Measurements from ENCODE around the gene WNK4. TPM values are rescaled to one million over a fixed set of nuclear protein-coding genes. Genes with fewer than 3 reads are reported as not detected.

Gene WNK4
- total RNA-seq, 2 experiments from 2014 or later, result 0.42 to 0.74 TPM

- intact Hi-C loops (cut with DNase I, micrococcal nuclease), result loop anchor here in 1 of 2 experiments (5.0 kb wide), 1 partner anchor 36 kb away; the partner anchor contains the start of gene PSME3
Measured at GRCh38 chr17:42796066-42796758, 15.8 kb downstream of the WNK4 start.

GRCh38 chr17:42797067-42798007 lies 16.9 kb downstream of the WNK4 start:
- Mint-ChIP-seq H3K36me3 (ENCODE audit: low read depth) (peaks cover 11% of the 10 kb centered on the region), H3K4me1 (ENCODE audit: low read depth) (peaks cover 19% of the 10 kb centered on the region), H3K4me3 (peak overlapping the region; percentile 92), H3K9me3 (no peaks in the 10 kb centered on the region), H3K27me3 (no peaks in the 10 kb centered on the region), H3K27ac (no peak overlapping the region)
- ATAC-seq (ENCODE audit: poor library complexity) (no peak), DNase-seq (no peak)
- Histone ChIP-seq H3K4me3 (ENCODE audit: low read length) (peak overlapping the region; percentile 92), H3K4me1 (ENCODE audit: insufficient read depth, low read length) (peaks cover 30% of the 10 kb centered on the region), H3K27ac (ENCODE audit: low read depth in 1 of 2, low read length in 2 of 2) (no peak overlapping the region), H3K36me3 (ENCODE audit: insufficient read depth, low read length) (peaks cover 4% of the 10 kb centered on the region), H3K9me3 (ENCODE audit: control insufficient read depth in 1 of 2, insufficient read depth in 1 of 2, low read length in 2 of 2) (no peaks in the 10 kb centered on the region), H3K27me3 (ENCODE audit: control insufficient read depth in 1 of 2, insufficient read depth in 2 of 2, low read length in 2 of 2) (no peaks in the 10 kb centered on the region)
- intact Hi-C loops (cut with DNase I, micrococcal nuclease), result loop anchor here in 1 of 2 experiments (2.0 to 5.0 kb wide), 2 partner anchors 23 to 35 kb away; partner anchors contain the start of gene PSME3
- TF ChIP-seq CTCF (IDR thresholded peaks at IDR 0.05), result no peak
- CTCF ChIA-PET, result no interaction called here
- POLR2A ChIA-PET, result interaction anchor here (1.1 to 2.3 kb wide), 5 partner anchors 17 to 409 kb away, joined by 3 to 9 read pairs (median 4); partner anchors contain the start of genes BECN1, RETREG3, RPL27 and STAT3

More at GRCh38 chr17:42796066-42796758, 15.8 kb downstream of the WNK4 start:
- no peak for TF ChIP-seq CTCF (IDR thresholded peaks at IDR 0.05)
- Histone ChIP-seq H3K36me3 (ENCODE audit: insufficient read depth, low read length) (peaks cover 4% of the 10 kb centered on the region), H3K27me3 (ENCODE audit: control insufficient read depth in 1 of 2, insufficient read depth in 2 of 2, low read length in 2 of 2) (no peaks in the 10 kb centered on the region), H3K4me3 (ENCODE audit: low read length) (no peak overlapping the region), H3K4me1 (ENCODE audit: insufficient read depth, low read length) (peaks cover 30% of the 10 kb centered on the region), H3K9me3 (ENCODE audit: control insufficient read depth in 1 of 2, insufficient read depth in 1 of 2, low read length in 2 of 2) (no peaks in the 10 kb centered on the region), H3K27ac (ENCODE audit: low read depth in 1 of 2, low read length in 2 of 2) (no peak overlapping the region)
- DNase-seq, result no peak
- no peaks in the 10 kb centered on the region for H3K27me3 Mint-ChIP-seq
- ChIA-PET CTCF (no interaction called here), POLR2A (interaction anchor here (1.1 kb wide), 1 partner anchor 23 kb away, joined by 4 read pairs; the partner anchor contains the start of gene VPS25)
- peaks cover 19% of the 10 kb centered on the region for H3K4me1 Mint-ChIP-seq (ENCODE audit: low read depth)
- peak overlapping the region; percentile 15 for H3K4me3 Mint-ChIP-seq
- no peak overlapping the region for H3K27ac Mint-ChIP-seq
- no peak for ATAC-seq (ENCODE audit: poor library complexity)
- H3K36me3 Mint-ChIP-seq (ENCODE audit: low read depth), result peaks cover 11% of the 10 kb centered on the region
- H3K9me3 Mint-ChIP-seq, result no peaks in the 10 kb centered on the region

GRCh38 chr17:42798011-42798382 lies 17.6 kb downstream of the WNK4 start:
- H3K9me3 Mint-ChIP-seq, result no peaks in the 10 kb centered on the region
- no peak for ATAC-seq (ENCODE audit: poor library complexity)
- intact Hi-C loops (cut with DNase I, micrococcal nuclease), result loop anchor here in 1 of 2 experiments (2.0 to 5.0 kb wide), 2 partner anchors 23 to 34 kb away; partner anchors contain the start of gene PSME3
- TF ChIP-seq CTCF (IDR thresholded peaks at IDR 0.05), result no peak
- Histone ChIP-seq H3K4me3 (ENCODE audit: low read length) (peak overlapping the region; percentile 92), H3K9me3 (ENCODE audit: control insufficient read depth in 1 of 2, insufficient read depth in 1 of 2, low read length in 2 of 2) (no peaks in the 10 kb centered on the region), H3K27me3 (ENCODE audit: control insufficient read depth in 1 of 2, insufficient read depth in 2 of 2, low read length in 2 of 2) (no peaks in the 10 kb centered on the region), H3K4me1 (ENCODE audit: insufficient read depth, low read length) (peaks cover 30% of the 10 kb centered on the region), H3K27ac (ENCODE audit: low read depth in 1 of 2, low read length in 2 of 2) (no peak overlapping the region), H3K36me3 (ENCODE audit: insufficient read depth, low read length) (peaks cover 4% of the 10 kb centered on the region)
- peak overlapping the region; percentile 63 for H3K27ac Mint-ChIP-seq
- DNase-seq, result no peak
- CTCF ChIA-PET, result interaction anchor here (1.0 to 1.1 kb wide), 2 partner anchors 22 to 26 kb away, joined by 4 to 5 read pairs; partner anchors contain the start of gene BECN1
- peaks cover 11% of the 10 kb centered on the region for H3K36me3 Mint-ChIP-seq (ENCODE audit: low read depth)
- H3K4me1 Mint-ChIP-seq (ENCODE audit: low read depth), result peaks cover 19% of the 10 kb centered on the region
- POLR2A ChIA-PET, result interaction anchor here (0.7 to 2.3 kb wide), 8 partner anchors 18 to 570 kb away, joined by 3 to 9 read pairs (median 4); partner anchors contain the start of genes BECN1, PSME3, RETREG3 and RPL27
- H3K4me3 Mint-ChIP-seq, result peak overlapping the region; percentile 92
- H3K27me3 Mint-ChIP-seq, result no peaks in the 10 kb centered on the region
